HepG2 (cell line): ENCODE results near the gene LYSMD2. TPM values are rescaled to one million over a fixed set of nuclear protein-coding genes. Genes with fewer than 3 reads are reported as not detected.

Experiments used
- ATAC-seq: fragments of 200-7000 bp; cut with Tn5 transposase; 3 replicates; pipeline ENCODE4 v1.9.1; 2020; ENCODE audit warnings: mild to moderate bottlenecking, moderate library complexity
- BruUV-seq: library from RNA; stranded (reverse); fragments of 400-500 nt; replicated peaks from 2 replicates; lab custom pipeline; 2021; lab: Mats Ljungman, UMichigan
- CTCF ChIA-PET: fragments of 300-600 bp; formaldehyde crosslinking; extraction: SDS; loops from one replicate; lab custom pipeline; 2021; ENCODE audit warnings: low total read pairs, inconsistent platforms, low intra/inter-chr PET ratio; lab: Yijun Ruan, JAX
- POLR2A ChIA-PET: fragments of 350-600 bp; sonication (Branson Sonifier 250); formaldehyde crosslinking; loops from one replicate; lab custom pipeline; 2020; ENCODE audit warnings: antibody characterized with exemption, inconsistent platforms; lab: Yijun Ruan, JAX
- DNase-seq: peaks from one replicate; pipeline ENCODE4 v3.0.0-alpha.2; 2015; ENCODE audit warnings: low spot score
- FAIRE-seq: peaks from 3 replicates; lab custom pipeline; 2011; peaks lifted over from hg19 to GRCh38; lab: Jason Lieb, UNC
- H2AFZ ChIP-seq: one replicate; pipeline ENCODE4 v1.6.1; 2011; ENCODE audit warnings: low read length, inconsistent platforms
- H3K27ac ChIP-seq: fragments of 300-600 bp; 3 replicates; pipeline ENCODE4 v1.8.0; 2011; ENCODE audit warnings: mixed run types, mild to moderate bottlenecking, mixed read lengths, low read length, inconsistent platforms; ENCODE audit not compliant: insufficient read depth; ENCODE audit errors: extremely low read length
- H3K27me3 ChIP-seq, 2 experiments: fragments of 200-600 bp in 1 of 2; 2 replicates in 1 of 2; 3 replicates in 1 of 2; pipeline versions ENCODE4 v1.6.0 to v1.8.0; 2011; ENCODE audit warnings: low read length in 2 of 2, mild to moderate bottlenecking in 2 of 2, moderate library complexity in 2 of 2, inconsistent platforms in 1 of 2; ENCODE audit not compliant: insufficient read depth in 2 of 2, control insufficient read depth in 1 of 2
- H3K36me3 ChIP-seq, 2 experiments: fragments of 200-600 bp in 1 of 2; replicated peaks in 1 of 2; 2 replicates in 1 of 2; 3 replicates in 1 of 2; pipeline versions ENCODE4 v1.5.1 to v1.8.0; 2011; ENCODE audit warnings: low read length in 2 of 2, inconsistent platforms in 1 of 2; ENCODE audit not compliant: insufficient read depth in 2 of 2, control insufficient read depth in 1 of 2
- H3K4me1 ChIP-seq: 2 replicates; pipeline ENCODE4 v1.5.1; 2012; ENCODE audit warnings: low read length, inconsistent platforms; ENCODE audit not compliant: insufficient read depth
- H3K4me2 ChIP-seq: 2 replicates; pipeline ENCODE4 v1.6.0; 2011; ENCODE audit warnings: low read depth, low read length, inconsistent platforms
- H3K4me3 ChIP-seq, 3 experiments: fragments of 200-600 bp in 1 of 3; sonication (generic), shearing (Covaris generic) in 1 of 3; replicated peaks in 1 of 3; 2 replicates each; pipeline ENCODE4 v1.5.1; 2011 to 2016; ENCODE audit warnings: low read length in 3 of 3, inconsistent platforms in 2 of 3, low read depth in 2 of 3, mild to moderate bottlenecking in 2 of 3, control low read depth in 1 of 3, mixed read lengths in 1 of 3; ENCODE audit not compliant: insufficient read depth in 1 of 3
- H3K79me2 ChIP-seq: one replicate; pipeline ENCODE4 v1.6.1; 2011; ENCODE audit warnings: low read length, inconsistent platforms; ENCODE audit not compliant: insufficient read depth
- H3K9ac ChIP-seq: 2 replicates; pipeline ENCODE4 v1.6.0; 2011; ENCODE audit warnings: mild to moderate bottlenecking, low read depth, low read length, inconsistent platforms; ENCODE audit not compliant: insufficient read depth
- H3K9me3 ChIP-seq: 2 replicates; pipeline ENCODE4 v1.5.1; 2012; ENCODE audit warnings: mild to moderate bottlenecking, low read length
- H4K20me1 ChIP-seq: 2 replicates; pipeline ENCODE4 v1.6.0; 2011; ENCODE audit warnings: inconsistent platforms, mild to moderate bottlenecking, low read length, moderate library complexity; ENCODE audit not compliant: insufficient read depth
- FOXP1 ChIP-seq, 2 experiments: fragments of 450-650 bp in 1 of 2; IDR thresholded peaks; 2 replicates each; pipeline ENCODE4 v1.6.1; 2017 to 2018; ENCODE audit warnings: antibody characterized with exemption in 1 of 2
- MXD4 ChIP-seq: IDR thresholded peaks from 2 replicates; pipeline ENCODE4 v1.6.1; 2016; ENCODE audit warnings: mild to moderate bottlenecking, missing biosample characterization, missing genetic modification reagents
- RNF219 ChIP-seq: sonication (generic); formaldehyde crosslinking; IDR thresholded peaks from 2 replicates; pipeline ENCODE4 v1.5.0; 2020; ENCODE audit warnings: mild to moderate bottlenecking, missing genetic modification reagents
- SMC3 ChIP-seq: IDR thresholded peaks from 2 replicates; pipeline ENCODE4 v1.6.1; 2011; ENCODE audit warnings: low read length, improper control_type of control experiment
- STAG1 ChIP-seq: sonication (generic); formaldehyde crosslinking; IDR thresholded peaks from 2 replicates; pipeline ENCODE4 v1.4.0; 2020; ENCODE audit warnings: missing genetic modification reagents
- ZFAT ChIP-seq: sonication (generic); formaldehyde crosslinking; conservative IDR thresholded peaks from 2 replicates; pipeline ENCODE4 v1.8.1; 2023; ENCODE audit warnings: missing genetic modification reagents, inconsistent platforms
- ZNF280D ChIP-seq: sonication (generic); formaldehyde crosslinking; IDR thresholded peaks from 2 replicates; pipeline ENCODE4 v1.5.1; 2020; ENCODE audit warnings: mild to moderate bottlenecking, missing genetic modification reagents
- ZNF296 ChIP-seq: sonication (generic); formaldehyde crosslinking; conservative IDR thresholded peaks from 2 replicates; pipeline ENCODE4 v1.5.0; 2020; ENCODE audit warnings: mild to moderate bottlenecking, missing genetic modification reagents
- ZNF740 ChIP-seq: sonication (generic); formaldehyde crosslinking; IDR thresholded peaks from 2 replicates; pipeline ENCODE4 v1.4.0; 2020; ENCODE audit warnings: missing genetic modification reagents
- WGBS: methylation state at CpG from one replicate; pipeline ENCODE4 v1.1.6; 2017; ENCODE audit warnings: low lambda C conversion rate; 5-methylcytosine and 5-hydroxymethylcytosine counted together
- in situ Hi-C: cut with HindIII; loops from 2 replicates; pipeline ENCODE4 v1.10.0; 2017; ENCODE audit warnings: low pct_unique_long_range_greater_than_20kb; ENCODE audit not compliant: extremely low pct_ligation_motif_present
- intact Hi-C: fragments of 100-400 bp; cut with micrococcal nuclease; formaldehyde crosslinking; loops from one replicate; pipeline ENCODE4 v1.10.0; 2022; ENCODE audit not compliant: unreplicated experiment
- polyA plus RNA-seq, 8 experiments: library from polyadenylated mRNA; depleted of rRNA in 3 of 8; stranded (reverse) in 7 of 8; unstranded in 1 of 8; fragments of >200 nt; fragmentation: Illumina TruSeq in 4 of 8; extraction: Trizol in 4 of 8; gene quantifications; 2 replicates each; pipeline versions ENCODE4 v1.2.1 to v1.2.3, GENCODE V29; 2011 to 2016; ENCODE audit warnings: low read depth in 4 of 8, missing spikeins in 1 of 8, mixed read lengths in 1 of 8; ENCODE audit not compliant: insufficient read depth in 1 of 8
- total RNA-seq, 5 experiments: library from RNA; depleted of rRNA; stranded (reverse); fragments of >200 nt; fragmentation: Illumina TruSeq; extraction: Trizol; gene quantifications; 2 replicates each; pipeline ENCODE4 v1.2.3, GENCODE V29; 2016; ENCODE audit warnings: low read depth in 1 of 5
- TF ChIP-seq, protein P1 (sequence below): sonication (generic); formaldehyde crosslinking; IDR thresholded peaks from one replicate; pipeline ENCODE4 v1.5.1; 2020; ENCODE audit warnings: mild to moderate bottlenecking, missing genetic modification reagents; ENCODE audit errors: not compliant biosample characterization

The LYSMD2 gene
- total and polyA plus RNA-seq, 2 of the 13 experiments (the other 11 are each of a cell fraction or from before 2014, with no cell fraction given) = 0.05 to 0.27 TPM

GRCh38 chr15:51782357-51782896 lies 45.0 kb upstream of the LYSMD2 start:
- no peaks in the 10 kb centered on the region for H4K20me1 ChIP-seq
- no peak overlapping the region for H3K4me2 ChIP-seq
- H3K27me3 ChIP-seq = no peaks in the 10 kb centered on the region; a peak in 1 of 5 replicates
- ChIA-PET POLR2A (no interaction called here), CTCF (interaction anchor here (0.6 kb wide), 1 partner anchor 135 kb away, joined by 3 read pairs; no protein-coding TSS in a partner anchor)
- intact Hi-C loops (loop anchor here (5.0 to 10.0 kb wide), 3 partner anchors 125 to 352 kb away; no protein-coding TSS in a partner anchor), in situ Hi-C loops (no loop called here)
- 44% methylated on average over 7 of the region's 7 CpGs for WGBS
- no TSS peak for BruUV-seq
- FAIRE-seq = no peak
- ATAC-seq = peak; percentile 47; the same call in 1 of the 3 replicates
- H3K4me1 ChIP-seq = peaks cover 7% of the 10 kb centered on the region
- no peak overlapping the region for H3K4me3 ChIP-seq
- no peak for DNase-seq
- no peaks in the 10 kb centered on the region for H3K79me2 ChIP-seq
- H3K27ac ChIP-seq = no peak overlapping the region
- no peaks in the 10 kb centered on the region for H3K36me3 ChIP-seq
- H3K9me3 ChIP-seq = peaks cover 10% of the 10 kb centered on the region; the same call in 1 of the 2 replicates
- no peak overlapping the region for H2AFZ ChIP-seq
- no peak overlapping the region for H3K9ac ChIP-seq
- peak; percentile 71 for TF ChIP-seq STAG1 (CRISPR knock-in tag)
- TF ChIP-seq ZNF740 = no peak
- TF ChIP-seq ZNF296 (CRISPR knock-in tag) = no peak
- TF ChIP-seq RNF219 (CRISPR knock-in tag) = no peak
- TF ChIP-seq, protein P1, sequence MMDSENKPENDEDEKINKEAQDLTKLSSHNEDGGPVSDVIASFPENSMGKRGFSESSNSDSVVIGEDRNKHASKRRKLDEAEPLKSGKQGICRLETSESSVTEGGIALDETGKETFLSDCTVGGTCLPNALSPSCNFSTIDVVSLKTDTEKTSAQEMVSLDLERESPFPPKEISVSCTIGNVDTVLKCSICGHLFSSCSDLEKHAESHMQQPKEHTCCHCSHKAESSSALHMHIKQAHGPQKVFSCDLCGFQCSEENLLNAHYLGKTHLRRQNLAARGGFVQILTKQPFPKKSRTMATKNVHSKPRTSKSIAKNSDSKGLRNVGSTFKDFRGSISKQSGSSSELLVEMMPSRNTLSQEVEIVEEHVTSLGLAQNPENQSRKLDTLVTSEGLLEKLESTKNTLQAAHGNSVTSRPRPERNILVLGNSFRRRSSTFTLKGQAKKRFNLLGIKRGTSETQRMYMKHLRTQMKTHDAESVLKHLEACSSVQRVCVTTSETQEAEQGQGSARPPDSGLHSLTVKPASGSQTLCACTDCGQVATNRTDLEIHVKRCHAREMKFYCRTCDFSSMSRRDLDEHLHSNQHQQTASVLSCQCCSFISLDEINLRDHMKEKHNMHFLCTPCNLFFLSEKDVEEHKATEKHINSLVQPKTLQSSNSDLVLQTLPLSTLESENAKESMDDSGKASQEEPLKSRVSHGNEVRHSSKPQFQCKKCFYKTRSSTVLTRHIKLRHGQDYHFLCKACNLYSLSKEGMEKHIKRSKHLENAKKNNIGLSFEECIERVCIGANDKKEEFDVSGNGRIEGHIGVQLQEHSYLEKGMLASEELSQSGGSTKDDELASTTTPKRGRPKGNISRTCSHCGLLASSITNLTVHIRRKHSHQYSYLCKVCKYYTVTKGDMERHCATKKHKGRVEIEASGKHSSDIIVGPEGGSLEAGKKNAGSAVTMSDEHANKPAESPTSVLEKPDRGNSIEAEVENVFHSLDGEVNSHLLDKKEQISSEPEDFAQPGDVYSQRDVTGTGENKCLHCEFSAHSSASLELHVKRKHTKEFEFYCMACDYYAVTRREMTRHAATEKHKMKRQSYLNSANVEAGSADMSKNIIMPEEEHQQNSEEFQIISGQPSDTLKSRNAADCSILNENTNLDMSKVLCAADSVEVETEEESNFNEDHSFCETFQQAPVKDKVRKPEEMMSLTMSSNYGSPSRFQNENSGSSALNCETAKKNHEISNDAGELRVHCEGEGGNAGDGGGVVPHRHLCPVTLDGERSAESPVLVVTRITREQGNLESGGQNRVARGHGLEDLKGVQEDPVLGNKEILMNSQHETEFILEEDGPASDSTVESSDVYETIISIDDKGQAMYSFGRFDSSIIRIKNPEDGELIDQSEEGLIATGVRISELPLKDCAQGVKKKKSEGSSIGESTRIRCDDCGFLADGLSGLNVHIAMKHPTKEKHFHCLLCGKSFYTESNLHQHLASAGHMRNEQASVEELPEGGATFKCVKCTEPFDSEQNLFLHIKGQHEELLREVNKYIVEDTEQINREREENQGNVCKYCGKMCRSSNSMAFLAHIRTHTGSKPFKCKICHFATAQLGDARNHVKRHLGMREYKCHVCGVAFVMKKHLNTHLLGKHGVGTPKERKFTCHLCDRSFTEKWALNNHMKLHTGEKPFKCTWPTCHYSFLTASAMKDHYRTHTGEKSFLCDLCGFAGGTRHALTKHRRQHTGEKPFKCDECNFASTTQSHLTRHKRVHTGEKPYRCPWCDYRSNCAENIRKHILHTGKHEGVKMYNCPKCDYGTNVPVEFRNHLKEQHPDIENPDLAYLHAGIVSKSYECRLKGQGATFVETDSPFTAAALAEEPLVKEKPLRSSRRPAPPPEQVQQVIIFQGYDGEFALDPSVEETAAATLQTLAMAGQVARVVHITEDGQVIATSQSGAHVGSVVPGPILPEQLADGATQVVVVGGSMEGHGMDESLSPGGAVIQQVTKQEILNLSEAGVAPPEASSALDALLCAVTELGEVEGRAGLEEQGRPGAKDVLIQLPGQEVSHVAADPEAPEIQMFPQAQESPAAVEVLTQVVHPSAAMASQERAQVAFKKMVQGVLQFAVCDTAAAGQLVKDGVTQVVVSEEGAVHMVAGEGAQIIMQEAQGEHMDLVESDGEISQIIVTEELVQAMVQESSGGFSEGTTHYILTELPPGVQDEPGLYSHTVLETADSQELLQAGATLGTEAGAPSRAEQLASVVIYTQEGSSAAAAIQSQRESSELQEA = no peak
- 0 out of 2 replicates have a peak, but pooled peaks have one; percentile 24 for TF ChIP-seq ZNF280D (CRISPR knock-in tag)
- no peak for TF ChIP-seq SMC3
- TF ChIP-seq FOXP1 (IDR thresholded peaks at IDR 0.05) = no peak
- no peak for TF ChIP-seq FOXP1 (CRISPR knock-in tag; IDR thresholded peaks at IDR 0.05)
- TF ChIP-seq MXD4 = no peak
- TF ChIP-seq ZFAT (CRISPR knock-in tag) = no peak
